Measurements from ENCODE around the gene STK24. TPM values are rescaled to one million over a fixed set of nuclear protein-coding genes. Genes with fewer than 3 reads are reported as not detected.

Gene STK24
- total and polyA plus RNA-seq, 10 of the 15 experiments (the other 5 are each of a cell fraction or from before 2014, with no cell fraction given): 7.5 to 115 (median 52.9) TPM

DNA sequence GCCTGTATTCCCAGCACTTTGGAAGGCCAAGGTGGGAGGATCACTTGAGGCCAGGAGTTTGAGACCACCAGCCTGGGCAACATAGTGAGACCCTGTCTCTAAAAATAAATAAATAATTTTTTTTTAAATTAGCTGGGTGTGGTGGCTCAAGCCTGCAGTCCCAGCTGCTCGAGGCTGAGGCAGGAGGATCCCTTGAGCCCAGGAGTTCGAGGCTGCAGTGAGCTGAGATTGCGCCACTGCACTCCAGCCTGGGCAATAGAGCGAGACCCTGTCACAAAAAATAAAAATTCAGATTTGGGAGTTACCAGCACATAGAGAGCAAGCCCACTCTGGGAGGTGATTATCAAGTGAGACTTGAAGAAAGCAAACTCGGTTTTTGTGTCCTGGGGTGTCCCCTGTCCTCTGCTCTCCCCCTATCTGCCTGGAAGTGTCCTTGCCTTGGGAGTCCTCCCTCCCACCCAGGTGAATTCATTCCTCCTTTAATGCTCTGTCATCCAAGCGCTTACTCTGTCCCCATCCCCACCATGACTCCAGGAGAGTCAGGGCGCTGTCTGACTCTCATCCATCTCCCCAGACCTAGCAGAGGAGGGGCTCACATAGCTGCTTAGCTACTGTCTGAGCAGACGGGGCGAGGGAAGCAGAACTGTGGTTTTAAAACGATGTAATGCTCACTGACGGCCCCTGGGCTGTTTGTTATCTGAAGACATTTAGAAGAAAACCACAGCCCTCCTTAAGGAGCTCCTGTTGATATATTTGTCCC is 146.8 kb downstream of the STK24 start:
- in situ Hi-C loops (cut with MboI): no loop called here
- SMC1A ChIA-PET (ENCODE audit: uncharacterized antibody, unreplicated experiment): interaction anchor here (0.6 to 1.3 kb wide), 2 partner anchors 281 to 409 kb away, joined by 3 read pairs; no protein-coding TSS in a partner anchor

More for the DNA sequence above, 146.8 kb downstream of the STK24 start:
- H4K20me1 ChIP-seq (ENCODE audit: control insufficient read depth, insufficient read depth): no peaks in the 10 kb centered on the region
- no peak overlapping the region for H3K27ac ChIP-seq (ENCODE audit: control insufficient read depth, insufficient read depth)
- no peaks in the 10 kb centered on the region; a peak in 1 of 4 replicates for H3K27me3 ChIP-seq (replicated peaks in 1 of 2; ENCODE audit: control insufficient read depth in 2 of 2, insufficient read depth in 2 of 2, low read length in 1 of 2)
- H2AFZ ChIP-seq (ENCODE audit: control insufficient read depth, low read depth, low read length): no peak overlapping the region
- intact Hi-C loops (cut with micrococcal nuclease; ENCODE audit: unreplicated experiment): loop anchor here (5.0 kb wide), 1 partner anchor 573 kb away; no protein-coding TSS in a partner anchor
- no peaks in the 10 kb centered on the region for H3K79me2 ChIP-seq (ENCODE audit: control insufficient read depth, insufficient read depth, low read length)
- no peak for TF ChIP-seq SKIL (IDR thresholded peaks at IDR 0.05; ENCODE audit: low read depth, poor library complexity, severe bottlenecking)
- no peak for TF ChIP-seq FOS (IDR thresholded peaks at IDR 0.05; ENCODE audit: borderline replicate concordance, extremely low read depth, insufficient read length)
- TF ChIP-seq, protein P1, sequence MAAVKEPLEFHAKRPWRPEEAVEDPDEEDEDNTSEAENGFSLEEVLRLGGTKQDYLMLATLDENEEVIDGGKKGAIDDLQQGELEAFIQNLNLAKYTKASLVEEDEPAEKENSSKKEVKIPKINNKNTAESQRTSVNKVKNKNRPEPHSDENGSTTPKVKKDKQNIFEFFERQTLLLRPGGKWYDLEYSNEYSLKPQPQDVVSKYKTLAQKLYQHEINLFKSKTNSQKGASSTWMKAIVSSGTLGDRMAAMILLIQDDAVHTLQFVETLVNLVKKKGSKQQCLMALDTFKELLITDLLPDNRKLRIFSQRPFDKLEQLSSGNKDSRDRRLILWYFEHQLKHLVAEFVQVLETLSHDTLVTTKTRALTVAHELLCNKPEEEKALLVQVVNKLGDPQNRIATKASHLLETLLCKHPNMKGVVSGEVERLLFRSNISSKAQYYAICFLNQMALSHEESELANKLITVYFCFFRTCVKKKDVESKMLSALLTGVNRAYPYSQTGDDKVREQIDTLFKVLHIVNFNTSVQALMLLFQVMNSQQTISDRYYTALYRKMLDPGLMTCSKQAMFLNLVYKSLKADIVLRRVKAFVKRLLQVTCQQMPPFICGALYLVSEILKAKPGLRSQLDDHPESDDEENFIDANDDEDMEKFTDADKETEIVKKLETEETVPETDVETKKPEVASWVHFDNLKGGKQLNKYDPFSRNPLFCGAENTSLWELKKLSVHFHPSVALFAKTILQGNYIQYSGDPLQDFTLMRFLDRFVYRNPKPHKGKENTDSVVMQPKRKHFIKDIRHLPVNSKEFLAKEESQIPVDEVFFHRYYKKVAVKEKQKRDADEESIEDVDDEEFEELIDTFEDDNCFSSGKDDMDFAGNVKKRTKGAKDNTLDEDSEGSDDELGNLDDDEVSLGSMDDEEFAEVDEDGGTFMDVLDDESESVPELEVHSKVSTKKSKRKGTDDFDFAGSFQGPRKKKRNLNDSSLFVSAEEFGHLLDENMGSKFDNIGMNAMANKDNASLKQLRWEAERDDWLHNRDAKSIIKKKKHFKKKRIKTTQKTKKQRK (IDR thresholded peaks at IDR 0.05; ENCODE audit: low read depth, low read length): no peak
- no peak for TF ChIP-seq E2F4 (IDR thresholded peaks at IDR 0.05; ENCODE audit: low read depth, low read length)
- no peak for TF ChIP-seq GABPA (IDR thresholded peaks at IDR 0.05; ENCODE audit: low read depth)
- TF ChIP-seq BCL11A (IDR thresholded peaks at IDR 0.05; ENCODE audit: low read depth, low read length): no peak
- no peak for TF ChIP-seq DPF2 (IDR thresholded peaks at IDR 0.05)
- no peak for TF ChIP-seq NFIC (IDR thresholded peaks at IDR 0.05; ENCODE audit: low read depth, low read length)
- TF ChIP-seq SMAD5 (IDR thresholded peaks at IDR 0.05; ENCODE audit: low read depth): no peak
- CTCF ChIA-PET: interaction anchor here (0.7 to 1.5 kb wide), 4 partner anchors 131 to 574 kb away, joined by 3 to 7 read pairs (median 3); no protein-coding TSS in a partner anchor
- no peak for ATAC-seq
- H3K36me3 ChIP-seq (ENCODE audit: control insufficient read depth in 2 of 2, insufficient read depth in 2 of 2, low read length in 1 of 2): no peaks in the 10 kb centered on the region
- no peak overlapping the region for H3K4me3 ChIP-seq
- no peak for FAIRE-seq
- no TSS peak for BruUV-seq (replicated peaks)
- POLR2A ChIA-PET: no interaction called here
- RAD21 ChIA-PET (ENCODE audit: unreplicated experiment): no interaction called here
- H3K4me1 ChIP-seq (ENCODE audit: control insufficient read depth, insufficient read depth, low read length): no peaks in the 10 kb centered on the region
- H3K4me2 ChIP-seq (ENCODE audit: control insufficient read depth, insufficient read depth): no peak overlapping the region
- WGBS (ENCODE audit: insufficient coverage, insufficient replicate concordance, low lambda C conversion rate, missing lambda C conversion rate): 12% methylated on average over 11 of the region's 11 CpGs
- H3K9me3 ChIP-seq (replicated peaks; ENCODE audit: control insufficient read depth, insufficient read depth, low read length): no peaks in the 10 kb centered on the region
- H3K9ac ChIP-seq (ENCODE audit: control insufficient read depth, insufficient read depth, low read length): no peak overlapping the region
- no peak for DNase-seq (ENCODE audit: low read depth, low spot score)
